Duodenal mucosa (tissue), 2 donors: Measurements from ENCODE around the gene LENG1.
A peak's percentile ranks its signal among the peaks of the same experiment; 100 is the strongest.

Experiments
- H3K27ac ChIP-seq: one replicate; pipeline ENCODE4 v1.7.0; 2013; ENCODE audit warnings: low read depth, low read length
- H3K27me3 ChIP-seq, 2 donors: one replicate each; pipeline ENCODE4 v1.7.0; 2013; ENCODE audit warnings: low read length in 2 of 2, control low read depth in 1 of 2; ENCODE audit not compliant: insufficient read depth in 2 of 2, control insufficient read depth in 1 of 2
- H3K36me3 ChIP-seq, 2 donors: one replicate each; pipeline ENCODE4 v1.7.0; 2013; ENCODE audit warnings: low read length in 2 of 2, control low read depth in 1 of 2; ENCODE audit not compliant: insufficient read depth in 2 of 2, control insufficient read depth in 1 of 2
- H3K4me1 ChIP-seq, 2 donors: one replicate each; pipeline ENCODE4 v1.7.0; 2013; ENCODE audit warnings: low read length in 2 of 2, control low read depth in 1 of 2; ENCODE audit not compliant: insufficient read depth in 2 of 2, control insufficient read depth in 1 of 2
- H3K4me3 ChIP-seq, 2 donors: one replicate each; pipeline ENCODE4 v1.7.0; 2013; ENCODE audit warnings: low read length in 2 of 2, low read depth in 1 of 2
- H3K9ac ChIP-seq, 2 donors: one replicate each; pipeline ENCODE4 v1.7.0; 2013; ENCODE audit warnings: low read length in 2 of 2, low read depth in 1 of 2
- H3K9me3 ChIP-seq, 2 donors: one replicate each; pipeline ENCODE4 v1.7.0; 2013; ENCODE audit warnings: low read length in 2 of 2, control low read depth in 1 of 2; ENCODE audit not compliant: control insufficient read depth in 1 of 2

The LENG1 gene

DNA sequence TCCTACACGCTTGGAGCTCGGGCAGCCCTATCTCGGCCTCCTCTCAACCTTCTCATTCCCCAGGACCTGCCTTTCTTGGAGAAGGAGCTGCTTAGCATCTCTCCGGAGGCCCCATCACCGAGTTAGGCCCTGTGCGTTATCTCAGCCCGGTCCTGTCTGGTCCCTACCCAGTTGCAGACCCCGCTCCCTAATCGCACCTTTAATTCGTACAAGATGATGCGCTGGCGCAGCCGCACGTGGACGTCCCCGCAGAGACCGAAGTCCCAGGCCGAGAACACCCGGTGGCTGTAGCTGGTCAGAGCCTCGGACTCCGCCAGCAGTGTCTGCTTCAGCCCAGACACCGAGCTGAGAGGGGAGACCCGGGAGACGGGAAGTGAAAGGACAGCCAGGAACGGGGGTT lies 5.7 kb upstream of the LENG1 start:
- Histone ChIP-seq H3K4me3 (no peak overlapping the region), H3K9ac (peak overlapping the region in 1 of 2 donors; percentile 43), H3K36me3 (no peaks in the 10 kb centered on the region), H3K27me3 (no peaks in the 10 kb centered on the region), H3K4me1 (peaks cover 28 to 40% of the 10 kb centered on the region in 2 donors), H3K9me3 (no peaks in the 10 kb centered on the region), H3K27ac (no peak overlapping the region)

DNA sequence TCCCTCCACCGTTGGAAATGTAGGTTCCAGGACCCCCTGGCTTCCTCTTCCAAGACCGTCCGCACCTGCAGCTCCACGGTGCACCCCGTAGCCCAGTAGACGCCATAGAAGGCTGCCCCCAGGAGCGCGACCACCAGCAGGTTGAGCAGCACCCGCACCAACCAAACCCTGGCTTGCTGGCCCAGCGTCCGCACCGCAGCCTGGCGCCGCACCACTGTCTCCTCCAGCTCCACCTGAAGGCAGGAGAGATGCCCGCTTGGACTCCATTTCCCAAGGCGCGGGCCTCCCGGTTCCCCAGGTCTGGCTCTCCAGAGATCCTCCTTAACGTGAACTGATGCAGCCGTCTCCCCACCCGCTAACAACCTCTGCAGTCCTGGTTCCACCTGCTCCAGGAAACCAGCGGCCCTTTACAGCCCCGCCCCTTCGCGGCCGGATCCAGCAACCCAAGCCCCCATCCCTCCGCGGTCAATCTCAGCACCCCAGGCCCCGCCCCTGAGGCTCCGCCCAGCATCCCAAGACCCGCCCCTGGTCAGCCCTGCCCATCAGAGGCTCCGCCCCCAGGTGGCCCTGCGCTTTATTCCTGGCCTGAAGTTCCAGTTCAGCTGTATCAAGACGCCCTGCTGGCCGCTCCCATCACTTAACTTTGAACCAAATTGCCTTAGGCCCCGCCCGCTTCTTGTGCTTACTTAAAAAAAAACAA lies 5.0 kb upstream of the LENG1 start:
- Histone ChIP-seq H3K36me3 (no peaks in the 10 kb centered on the region), H3K4me1 (peaks cover 30 to 42% of the 10 kb centered on the region in 2 donors)

DNA sequence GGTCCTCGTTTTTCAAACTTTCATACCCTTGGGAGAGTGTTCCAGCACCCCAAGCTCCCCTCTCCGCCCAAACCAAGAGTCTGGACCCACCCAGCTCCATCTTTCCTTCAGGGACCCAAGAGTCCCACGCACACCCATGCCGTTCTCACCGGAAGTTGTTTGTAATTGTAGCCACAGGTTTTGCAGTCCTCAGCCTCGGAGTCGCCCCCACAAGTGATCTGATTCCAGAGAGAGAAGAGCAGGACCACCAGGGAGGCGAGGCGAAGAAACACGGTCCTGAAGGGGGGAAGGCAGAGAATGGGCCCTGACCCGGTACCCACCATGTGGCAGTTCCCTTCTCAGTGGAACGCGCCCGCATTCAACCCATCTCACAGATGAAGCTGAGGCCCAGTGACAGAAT lies 3.4 kb upstream of the LENG1 start:
- no peaks in the 10 kb centered on the region for H3K27me3 ChIP-seq
- H3K9me3 ChIP-seq: no peaks in the 10 kb centered on the region
- H3K4me3 ChIP-seq: peak overlapping the region; percentile 63
- H3K4me1 ChIP-seq: peaks cover 36 to 53% of the 10 kb centered on the region in 2 donors
- peak overlapping the region; percentile 51 to 61 for H3K9ac ChIP-seq
- peak overlapping the region; percentile 13 for H3K27ac ChIP-seq
- H3K36me3 ChIP-seq: peaks cover 3 to 4% of the 10 kb centered on the region in 2 donors

More for the DNA sequence above, 5.0 kb upstream of the LENG1 start:
- Histone ChIP-seq H3K27ac (no peak overlapping the region), H3K9me3 (no peaks in the 10 kb centered on the region), H3K9ac (no peak overlapping the region), H3K27me3 (no peaks in the 10 kb centered on the region), H3K4me3 (peak overlapping the region; percentile 5 to 50)

DNA sequence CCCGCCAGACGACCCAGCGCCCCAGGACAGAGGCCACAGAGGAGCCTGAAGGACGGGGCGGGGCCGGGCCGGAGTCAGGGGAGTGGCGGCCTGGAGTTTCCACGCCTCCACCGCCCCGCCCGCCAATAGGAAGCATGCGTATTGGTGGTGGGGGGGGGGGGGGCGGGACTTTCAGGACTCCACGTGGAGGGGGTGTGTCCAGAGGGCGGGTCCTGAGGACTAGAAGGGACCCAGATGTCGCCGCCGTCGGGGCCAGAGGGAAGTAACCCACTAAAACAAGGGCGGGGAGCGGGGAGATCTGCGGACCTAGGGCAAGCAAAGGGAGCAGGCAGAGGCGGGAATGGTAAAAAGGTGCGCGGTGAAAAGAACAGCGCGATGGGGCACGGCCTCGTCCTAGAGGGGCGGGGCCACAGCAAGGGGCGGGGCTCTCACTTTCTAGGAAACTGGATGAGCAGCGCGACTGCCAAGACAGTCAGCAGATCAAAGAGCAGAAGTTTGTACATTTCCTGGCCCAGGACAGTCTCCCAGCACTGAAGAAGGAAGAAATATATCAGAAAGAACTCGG lies 2.8 kb upstream of the LENG1 start:
- Histone ChIP-seq H3K27me3 (no peaks in the 10 kb centered on the region), H3K9me3 (no peaks in the 10 kb centered on the region), H3K36me3 (peaks cover 5 to 9% of the 10 kb centered on the region in 2 donors), H3K4me1 (peaks cover 36 to 53% of the 10 kb centered on the region in 2 donors), H3K9ac (peak overlapping the region; percentile 51 to 61), H3K4me3 (peak overlapping the region; percentile 63), H3K27ac (peak overlapping the region; percentile 64)

DNA sequence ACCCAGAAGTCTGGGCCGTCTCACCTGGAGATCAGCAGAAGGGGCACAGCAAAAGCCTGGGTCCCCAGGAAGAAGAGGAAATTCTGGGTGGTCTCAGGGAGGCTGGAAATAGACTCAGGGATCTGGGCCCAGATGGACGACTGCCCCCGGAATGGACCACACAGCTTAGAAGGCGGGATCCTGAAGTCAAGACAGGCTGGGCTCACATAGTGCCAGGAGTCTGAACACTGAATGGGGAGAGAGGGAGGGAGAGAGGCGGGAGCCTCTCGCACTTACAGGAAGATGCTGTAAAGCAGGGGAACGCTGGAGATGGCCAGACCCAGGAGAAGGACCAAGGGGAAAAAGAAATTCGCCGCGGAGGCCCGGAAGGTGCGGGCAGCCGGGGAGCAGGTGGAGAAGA lies 1.3 kb upstream of the LENG1 start:
- peaks cover 12 to 24% of the 10 kb centered on the region in 2 donors for H3K36me3 ChIP-seq
- H3K4me1 ChIP-seq: peaks cover 35 to 52% of the 10 kb centered on the region in 2 donors
- H3K9me3 ChIP-seq: no peaks in the 10 kb centered on the region
- H3K27ac ChIP-seq: no peak overlapping the region
- H3K9ac ChIP-seq: peak overlapping the region; percentile 57 to 85
- peak overlapping the region; percentile 68 to 79 for H3K4me3 ChIP-seq
- H3K27me3 ChIP-seq: no peaks in the 10 kb centered on the region

DNA sequence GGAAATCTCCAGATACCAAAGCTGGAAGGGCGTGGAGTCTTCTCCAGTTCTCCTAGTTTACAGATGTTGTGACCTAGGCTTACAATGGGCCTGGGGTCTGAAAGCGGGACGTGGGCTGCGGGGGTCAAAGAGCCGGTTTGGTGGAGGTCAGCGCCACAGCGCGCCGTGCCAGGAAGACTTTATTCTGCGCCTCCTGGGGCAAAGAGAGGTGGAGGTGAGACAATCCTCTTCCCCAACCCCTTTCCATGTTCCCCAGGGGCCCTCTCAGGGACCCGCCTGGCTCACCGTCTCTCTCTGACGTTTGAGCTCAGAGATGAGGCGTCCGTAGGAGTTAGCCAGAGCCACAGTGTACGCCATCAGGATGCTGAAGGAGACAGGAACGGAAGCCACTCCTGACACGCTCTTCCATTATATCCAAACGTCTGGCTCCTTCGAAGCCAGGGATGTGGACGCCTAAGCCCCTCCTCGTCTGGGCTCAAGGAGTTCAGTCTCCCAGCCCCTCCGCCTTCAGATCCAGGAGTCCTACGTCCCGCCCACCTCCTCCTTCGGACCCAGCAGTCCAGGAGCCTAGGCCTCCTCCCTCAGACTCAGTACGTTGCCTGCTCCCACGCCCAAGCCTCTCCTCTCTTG lies 776 bp upstream of the LENG1 start:
- no peaks in the 10 kb centered on the region for H3K27me3 ChIP-seq
- H3K36me3 ChIP-seq: peaks cover 16 to 29% of the 10 kb centered on the region in 2 donors
- H3K4me1 ChIP-seq: peaks cover 30 to 47% of the 10 kb centered on the region in 2 donors
- H3K4me3 ChIP-seq: peak overlapping the region; percentile 68 to 79
- peak overlapping the region; percentile 61 for H3K27ac ChIP-seq
- H3K9ac ChIP-seq: peak overlapping the region; percentile 57 to 85
- no peaks in the 10 kb centered on the region for H3K9me3 ChIP-seq

DNA sequence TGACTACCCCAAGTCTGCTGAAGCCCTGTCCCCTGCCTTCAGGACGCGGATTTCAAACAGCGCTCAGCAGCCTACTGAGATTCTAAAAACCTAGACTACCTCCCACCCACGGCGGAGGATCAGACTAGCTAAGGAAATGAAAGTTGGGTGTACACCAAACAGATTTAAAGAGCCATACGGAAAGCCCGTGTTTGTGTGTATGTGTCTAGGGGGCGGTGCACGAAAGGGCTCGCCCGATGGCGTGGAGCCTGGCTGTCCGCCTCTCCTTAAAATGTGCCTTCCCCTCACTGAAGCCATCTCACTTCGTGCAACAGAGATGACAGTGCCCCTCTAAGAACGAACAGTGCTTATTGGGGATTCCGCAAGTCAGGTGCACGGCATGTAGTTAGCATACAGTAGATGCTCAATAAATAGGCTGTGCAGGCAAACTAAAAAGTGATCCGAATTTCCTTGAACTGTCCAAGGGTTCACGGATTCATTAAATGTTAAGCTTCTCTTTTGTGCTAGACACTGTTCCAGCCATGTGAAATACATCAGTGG lies 639 bp downstream of the LENG1 start:
- Histone ChIP-seq H3K9me3 (no peaks in the 10 kb centered on the region), H3K4me3 (peak overlapping the region; percentile 85 to 96), H3K27ac (peak overlapping the region; percentile 96), H3K9ac (peak overlapping the region; percentile 71 to 92), H3K27me3 (no peaks in the 10 kb centered on the region), H3K36me3 (peaks cover 29 to 44% of the 10 kb centered on the region in 2 donors), H3K4me1 (peaks cover 30 to 36% of the 10 kb centered on the region in 2 donors)

DNA sequence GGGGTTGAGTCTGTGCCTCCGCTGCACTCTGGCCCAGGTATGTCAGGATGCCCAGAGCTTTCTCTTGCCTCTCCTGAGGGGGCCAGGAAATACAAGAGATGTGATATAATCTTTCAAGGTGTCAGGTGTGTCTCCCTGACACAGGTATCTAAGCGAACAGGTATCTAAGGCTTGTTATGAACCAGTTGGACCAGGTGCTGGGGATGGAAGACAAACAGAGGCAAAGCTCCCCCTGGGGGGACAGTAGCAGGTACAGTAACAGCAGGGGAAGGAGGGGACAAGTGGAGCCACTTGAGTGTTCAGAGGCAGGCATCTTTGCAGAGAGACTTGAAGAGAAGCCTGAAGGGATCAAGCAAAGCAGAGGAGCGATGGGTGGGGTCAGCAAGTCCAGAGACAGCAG lies 2.6 kb downstream of the LENG1 start:
- peaks cover 46 to 63% of the 10 kb centered on the region in 2 donors for H3K36me3 ChIP-seq
- H3K27ac ChIP-seq: no peak overlapping the region
- peaks cover 24 to 30% of the 10 kb centered on the region in 2 donors for H3K4me1 ChIP-seq
- no peaks in the 10 kb centered on the region for H3K27me3 ChIP-seq
- H3K4me3 ChIP-seq: no peak overlapping the region
- no peak overlapping the region for H3K9ac ChIP-seq
- no peaks in the 10 kb centered on the region for H3K9me3 ChIP-seq

DNA sequence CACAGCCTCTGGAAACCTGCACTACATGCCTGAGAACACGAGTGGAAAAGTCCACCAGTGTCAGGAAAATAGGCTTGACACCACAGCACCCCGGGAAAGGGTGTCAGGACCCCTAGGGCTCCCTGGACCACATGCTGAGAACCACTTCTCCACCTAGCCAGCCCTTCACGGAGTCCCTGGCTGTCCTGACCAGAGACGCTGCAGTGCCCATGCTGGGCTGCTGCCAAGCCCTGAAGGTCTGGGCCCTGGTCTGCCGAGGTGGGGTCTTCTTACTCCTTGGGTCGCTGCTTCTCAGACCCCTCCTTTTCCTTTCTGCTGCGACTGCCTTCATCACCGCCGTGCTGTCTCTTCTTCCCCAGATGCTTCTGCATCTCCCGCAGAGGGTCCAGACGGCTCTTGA lies 3.0 kb downstream of the LENG1 start:
- Histone ChIP-seq H3K9ac (no peak overlapping the region), H3K9me3 (no peaks in the 10 kb centered on the region), H3K36me3 (peaks cover 50 to 68% of the 10 kb centered on the region in 2 donors), H3K27ac (no peak overlapping the region), H3K4me3 (no peak overlapping the region), H3K4me1 (peaks cover 24 to 25% of the 10 kb centered on the region in 2 donors), H3K27me3 (no peaks in the 10 kb centered on the region)

DNA sequence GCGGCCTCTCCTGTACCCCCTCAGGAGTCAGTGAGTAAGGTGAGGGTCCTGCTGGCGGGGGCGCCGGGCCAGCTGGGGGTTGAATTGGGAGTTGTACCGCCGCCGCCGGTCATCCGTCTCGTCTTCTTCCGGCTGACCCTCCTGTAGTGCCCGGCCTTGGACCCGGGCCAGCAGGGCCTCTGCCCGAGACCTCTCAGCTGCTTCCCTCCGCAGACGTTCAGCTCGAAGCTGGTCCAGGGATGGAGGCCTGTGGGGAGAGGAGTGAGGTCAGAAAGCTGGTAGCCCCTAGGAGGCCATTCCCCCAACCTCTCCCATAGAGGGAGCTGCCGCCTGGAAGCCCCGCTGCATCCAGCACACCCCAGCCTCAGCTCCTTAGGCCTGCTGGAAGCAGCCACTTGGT lies 3.8 kb downstream of the LENG1 start:
- Histone ChIP-seq H3K27me3 (no peaks in the 10 kb centered on the region), H3K9me3 (no peaks in the 10 kb centered on the region), H3K27ac (no peak overlapping the region), H3K36me3 (peaks cover 56 to 73% of the 10 kb centered on the region in 2 donors), H3K4me3 (no peak overlapping the region), H3K9ac (no peak overlapping the region), H3K4me1 (peaks cover 21% of the 10 kb centered on the region in 2 donors)
